ENCODE data around the gene ATP5PO.

GRCh38 chr21:33899199-33899598, 16.4 kb downstream of the ATP5PO start:
- TF ChIP-seq CTCF (IDR thresholded peaks at IDR 0.05 in 4 of 5, conservative IDR thresholded peaks at IDR 0.05 in 1 of 5) (no peak), POLR2A (IDR thresholded peaks at IDR 0.05) (no peak)

Measured in gastrocnemius medialis (tissue), 4 donors.